GM12801 (cell line): ENCODE measurements around the gene PEX11G.

Source experiments
- CTCF ChIP-seq: IDR thresholded peaks from one replicate; pipeline ENCODE4 v1.5.1; 2011; ENCODE audit warnings: control low read depth; ENCODE audit not compliant: insufficient read length; ENCODE audit errors: extremely low read depth

The PEX11G gene

GRCh38 chr19:7529610-7530490 is 41.0 kb upstream of the PEX11G start:
- no peak for TF ChIP-seq CTCF

GRCh38 chr19:7529246-7529600 is 40.4 kb upstream of the PEX11G start:
- TF ChIP-seq CTCF = no peak

GRCh38 chr19:7528522-7529245 is 39.8 kb upstream of the PEX11G start:
- TF ChIP-seq CTCF = no peak

GRCh38 chr19:7528192-7528519 is 39.3 kb upstream of the PEX11G start:
- TF ChIP-seq CTCF = no peak

- no peak for TF ChIP-seq CTCF
Measured at GRCh38 chr19:7527516-7528191, 38.8 kb upstream of the PEX11G start.

GRCh38 chr19:7526059-7526929 is 37.5 kb upstream of the PEX11G start:
- no peak for TF ChIP-seq CTCF
